GM18861 (cell line): Measurements from ENCODE around the gene APOBEC3G.
"Not testable (repeated sequence)": the region's sequence is repeated elsewhere in the genome, so short reads cannot be mapped to it uniquely, and the experiment has no call there.

ENCODE experiments used
- ATAC-seq: cut with Tn5 transposase; IDR thresholded peaks from one replicate; pipeline ENCODE4 v1.9.1; 2021; ENCODE audit not compliant: unreplicated experiment

The APOBEC3G gene

GRCh38 chr22:39066442-39067276, 10.4 kb upstream of the APOBEC3G start:
- ATAC-seq: not testable (repeated sequence)

DNA sequence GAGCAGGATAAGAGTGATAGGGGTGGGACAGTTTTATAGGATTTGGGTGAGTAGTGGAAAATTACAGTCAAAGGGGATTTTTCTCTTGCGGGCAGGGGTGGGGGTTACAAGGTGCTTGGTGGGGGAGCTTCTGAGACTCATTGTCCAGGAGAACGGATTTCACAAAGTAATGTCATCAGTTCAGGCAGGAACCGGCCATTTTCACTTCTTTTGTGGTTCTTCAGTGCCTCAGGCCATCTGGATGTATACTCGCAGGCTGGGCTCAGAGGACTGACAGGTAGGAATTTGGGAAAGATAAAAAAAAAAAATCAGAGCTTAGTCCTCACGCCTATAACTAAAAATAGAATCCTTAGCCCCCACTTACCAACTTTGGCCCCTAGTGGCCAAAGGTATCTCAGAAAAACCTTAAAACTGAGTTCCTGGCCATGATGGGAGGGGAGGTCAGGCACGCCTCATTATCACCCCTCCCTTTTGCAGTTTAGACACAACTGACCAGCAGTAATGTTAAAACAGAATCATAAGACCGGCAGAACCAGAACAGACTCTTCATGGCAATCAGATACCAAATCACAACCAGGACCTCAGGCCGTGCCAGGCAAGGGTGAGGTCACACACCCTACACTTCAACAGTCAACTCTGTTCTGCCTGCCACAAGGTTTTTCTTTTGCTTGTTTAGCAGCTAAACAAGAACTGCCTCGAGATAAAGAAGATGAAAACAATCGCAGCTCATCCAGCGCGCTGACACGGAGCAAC, 8.9 kb upstream of the APOBEC3G start:
- no peak for ATAC-seq

GRCh38 chr22:39070186-39070585, 6.9 kb upstream of the APOBEC3G start:
- ATAC-seq: no peak

DNA sequence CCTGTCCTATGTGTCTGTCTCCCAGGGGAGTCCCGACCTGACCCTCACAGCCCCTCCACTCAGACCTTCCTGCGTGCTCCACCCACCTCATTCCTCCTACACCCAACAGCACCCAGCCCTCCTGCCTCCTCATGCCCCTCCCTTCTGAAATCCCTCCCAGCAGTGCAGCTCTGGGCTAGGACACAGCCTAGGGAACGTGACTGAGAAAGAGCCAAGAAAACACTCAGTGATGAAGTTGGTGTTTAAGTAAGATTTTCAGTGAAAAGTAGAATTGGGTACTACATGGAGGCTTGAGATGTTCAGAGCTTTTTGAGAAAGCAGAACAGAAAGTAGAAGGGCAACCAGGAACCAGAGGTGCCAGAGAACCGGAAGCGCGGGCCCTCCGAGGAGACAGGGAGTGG, 4.5 kb upstream of the APOBEC3G start:
- ATAC-seq: peak; percentile 39

- no peak for ATAC-seq
These were observed 3.1 kb upstream of the APOBEC3G start for GRCh38 chr22:39073981-39074380.

- ATAC-seq: not testable (repeated sequence)
These were observed 685 bp upstream of the APOBEC3G start for GRCh38 chr22:39076155-39077025.

- ATAC-seq: not testable (repeated sequence)
These were observed 837 bp downstream of the APOBEC3G start for GRCh38 chr22:39077912-39078311.

DNA sequence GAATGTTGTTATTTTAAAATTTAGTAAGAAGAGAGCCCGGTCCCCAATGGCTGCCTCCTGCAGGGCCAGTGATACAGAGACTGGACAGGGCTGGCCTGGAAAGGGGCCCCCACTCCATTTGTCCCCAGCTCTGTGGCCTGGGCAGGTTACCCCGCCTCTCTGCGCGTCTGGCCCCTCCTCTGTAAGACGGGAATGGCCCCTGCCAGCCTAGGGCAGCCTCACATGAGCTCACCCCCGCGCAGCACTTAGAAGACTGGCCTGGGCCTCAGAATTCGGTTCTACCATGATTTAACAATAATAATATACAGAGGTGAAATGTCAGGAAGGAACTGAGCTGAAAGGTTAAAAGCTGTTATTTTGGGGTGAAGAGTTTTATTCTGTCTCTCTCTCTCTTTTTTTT, 1.3 kb downstream of the APOBEC3G start:
- ATAC-seq: no peak

GRCh38 chr22:39079054-39079637, 2.1 kb downstream of the APOBEC3G start:
- not testable (repeated sequence) for ATAC-seq

DNA sequence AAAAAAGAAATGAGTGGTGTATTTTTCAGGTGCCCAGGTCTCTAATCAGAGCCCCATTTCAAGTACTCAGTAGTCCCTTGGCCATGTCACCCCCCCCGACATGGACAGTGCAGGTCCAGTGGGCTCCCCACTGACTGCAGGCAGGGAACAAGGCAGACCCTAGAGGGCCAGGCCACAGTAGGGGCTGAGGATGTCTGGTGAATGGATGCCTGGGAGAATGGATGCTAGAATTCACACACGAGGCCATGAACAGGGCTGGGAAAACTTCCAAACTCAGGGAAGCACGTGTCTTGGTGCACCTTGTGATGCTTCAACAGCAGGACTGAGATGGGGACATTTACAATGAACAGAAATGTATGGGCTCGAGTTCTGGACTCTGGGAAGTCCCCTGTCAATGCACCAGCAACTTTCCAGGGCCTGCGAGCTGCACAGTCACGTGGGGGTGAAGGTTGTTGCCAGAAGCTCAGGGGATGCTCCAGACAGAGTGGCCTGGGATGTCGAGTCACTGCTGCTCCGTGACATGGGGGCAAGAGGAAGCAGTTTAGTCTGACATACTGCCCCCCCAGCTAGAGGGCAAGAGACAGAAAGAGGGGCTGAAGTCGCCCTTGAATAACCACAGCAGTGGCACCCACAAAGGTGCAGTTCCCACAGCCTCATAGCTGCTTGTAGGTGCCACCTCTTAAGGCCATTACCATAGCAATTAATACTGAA, 3.1 kb downstream of the APOBEC3G start:
- ATAC-seq: no peak

DNA sequence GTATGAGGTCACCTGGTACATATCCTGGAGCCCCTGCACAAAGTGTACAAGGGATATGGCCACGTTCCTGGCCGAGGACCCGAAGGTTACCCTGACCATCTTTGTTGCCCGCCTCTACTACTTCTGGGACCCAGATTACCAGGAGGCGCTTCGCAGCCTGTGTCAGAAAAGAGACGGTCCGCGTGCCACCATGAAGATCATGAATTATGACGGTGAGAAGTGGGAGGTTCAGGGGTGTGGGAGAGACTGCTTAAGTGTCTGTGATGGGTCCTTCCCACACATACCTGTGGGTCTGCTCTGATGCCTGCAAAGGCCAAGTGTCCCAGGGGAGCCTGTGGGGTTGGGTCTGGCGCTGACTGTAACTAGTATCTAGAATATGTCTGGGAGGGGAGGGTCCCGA, 3.9 kb downstream of the APOBEC3G start:
- ATAC-seq: no peak

- ATAC-seq: no peak
These were observed 4.5 kb downstream of the APOBEC3G start for GRCh38 chr22:39081598-39081997.

DNA sequence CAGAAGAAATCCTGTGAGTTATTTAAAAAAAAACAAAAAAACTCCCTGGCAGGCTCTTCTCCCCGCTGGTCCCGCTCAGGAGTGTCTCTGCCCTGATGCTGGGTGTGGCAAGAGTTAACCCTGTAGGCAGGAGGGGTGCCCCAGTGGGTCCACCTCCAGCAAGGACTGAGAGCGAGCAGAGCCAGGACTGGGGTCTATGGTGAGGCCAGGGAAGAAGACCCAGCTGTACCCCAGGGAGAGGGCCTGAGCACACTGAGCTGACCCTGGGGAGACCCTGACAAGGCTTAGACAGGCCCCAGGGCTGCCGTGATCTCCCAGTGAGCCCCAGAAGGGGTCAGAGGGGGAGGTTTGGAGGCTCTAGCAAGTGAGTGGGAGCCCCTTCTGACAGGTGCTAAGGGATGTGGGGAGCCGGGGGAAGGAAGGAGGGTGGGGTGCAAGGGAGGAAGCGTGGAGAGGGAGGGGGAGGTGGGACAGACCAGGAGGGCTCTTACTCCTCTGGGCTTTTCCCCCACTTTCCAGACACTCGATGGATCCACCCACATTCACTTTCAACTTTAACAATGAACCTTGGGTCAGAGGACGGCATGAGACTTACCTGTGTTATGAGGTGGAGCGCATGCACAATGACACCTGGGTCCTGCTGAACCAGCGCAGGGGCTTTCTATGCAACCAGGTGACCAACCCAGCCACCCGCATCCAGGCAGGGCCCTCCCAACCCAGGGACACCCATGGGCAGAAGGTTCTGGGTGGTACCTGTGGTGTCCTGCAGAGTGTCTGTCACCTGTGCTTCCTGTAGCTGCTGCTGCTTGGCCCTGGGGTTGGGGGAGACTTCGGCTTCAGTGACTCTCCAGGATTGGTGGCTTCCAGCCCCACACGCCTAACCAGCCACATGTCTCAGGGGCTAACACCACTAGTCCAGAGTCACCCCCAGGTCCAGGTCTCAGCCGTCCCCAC, 6.4 kb downstream of the APOBEC3G start:
- no peak for ATAC-seq

DNA sequence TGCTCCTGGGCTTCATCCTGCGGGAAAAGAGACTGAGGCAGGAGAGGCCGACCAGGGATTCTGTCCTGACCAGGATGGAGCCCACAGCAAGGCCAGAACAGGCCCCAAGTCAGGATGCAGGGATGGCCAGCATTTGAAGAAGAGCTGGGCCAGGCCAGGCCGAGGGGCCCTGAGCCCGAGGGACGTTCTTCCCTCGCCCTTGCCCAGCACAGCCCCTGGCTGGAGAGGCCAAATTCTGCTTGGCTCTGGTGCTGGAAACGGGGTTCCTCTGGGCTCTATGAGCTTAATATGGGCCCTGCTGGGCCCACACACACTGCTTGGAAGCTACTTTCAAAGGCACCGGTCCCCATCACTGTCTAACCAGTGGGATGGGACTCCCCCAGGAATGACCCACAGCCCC, 7.6 kb downstream of the APOBEC3G start:
- no peak for ATAC-seq

DNA sequence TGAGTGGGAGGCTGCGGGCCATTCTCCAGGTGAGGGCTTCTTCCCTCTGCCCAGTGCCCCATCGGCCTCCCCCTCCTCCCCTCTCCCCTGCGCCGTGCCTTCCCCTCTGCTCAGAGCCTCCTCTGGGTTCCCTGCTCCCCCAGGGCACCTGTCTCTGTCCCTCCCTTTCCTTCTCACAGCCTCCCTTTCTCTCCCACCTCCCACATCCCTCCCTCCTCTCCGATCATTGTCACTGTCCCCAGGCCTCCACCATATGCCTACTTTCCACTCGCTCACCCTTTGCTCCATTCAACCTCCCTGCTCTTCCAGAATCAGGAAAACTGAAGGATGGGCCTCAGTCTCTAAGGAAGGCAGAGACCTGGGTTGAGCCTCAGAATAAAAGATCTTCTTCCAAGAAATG, 10.0 kb downstream of the APOBEC3G start:
- no peak for ATAC-seq

DNA sequence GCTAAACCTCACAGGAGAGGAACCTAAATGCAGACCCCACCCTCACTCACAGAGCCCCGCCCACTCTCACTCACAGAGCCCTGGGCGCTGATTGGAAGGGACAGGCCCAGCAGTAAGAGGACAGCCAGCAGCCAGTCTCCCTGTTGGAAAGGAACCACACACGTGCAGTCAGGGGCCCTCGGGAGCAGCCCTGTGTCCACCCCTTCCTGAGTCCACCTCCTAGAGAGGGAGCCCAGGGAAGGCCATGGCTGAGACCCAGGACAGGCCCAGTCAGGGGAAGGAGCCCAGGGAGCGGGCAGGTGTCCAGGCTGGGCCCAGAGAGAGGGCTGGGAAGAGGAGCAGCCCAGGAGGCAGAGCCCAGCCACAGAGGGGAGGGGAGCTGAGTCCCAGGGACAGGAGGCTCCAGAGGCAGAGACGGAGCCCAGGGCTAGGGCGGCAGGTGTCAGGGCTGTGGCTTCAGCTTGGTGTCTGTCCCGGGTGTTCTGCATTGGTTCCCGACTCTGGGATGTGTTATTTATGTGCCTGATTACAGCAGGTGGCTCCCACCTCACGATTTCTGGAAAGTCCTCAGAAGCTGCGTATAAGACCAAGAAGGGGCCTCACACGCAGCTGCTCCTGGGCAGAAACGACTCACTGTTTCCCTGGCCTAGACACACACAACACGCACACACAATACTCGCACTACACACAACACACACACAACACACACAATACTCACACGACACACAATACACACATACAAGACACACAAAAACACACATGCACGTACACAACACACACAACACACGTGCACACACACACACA, 11.0 kb downstream of the APOBEC3G start:
- ATAC-seq: no peak

DNA sequence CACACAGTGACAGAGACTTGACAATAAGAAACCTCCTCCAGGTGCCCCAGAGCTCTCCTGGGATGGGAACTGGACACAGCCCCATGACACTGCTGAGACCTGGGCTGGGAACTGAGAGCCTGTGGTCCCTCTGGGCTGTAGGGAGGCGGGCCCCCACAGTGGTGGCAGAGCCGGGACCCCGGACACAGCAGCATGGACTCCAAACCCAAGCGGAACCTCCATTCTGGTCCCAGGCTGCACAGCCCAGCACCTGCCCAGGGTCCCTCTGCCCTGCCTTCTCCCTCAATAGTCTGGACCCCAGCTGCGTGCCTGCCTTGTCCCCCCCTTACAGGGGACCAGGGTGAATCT, 11.6 kb downstream of the APOBEC3G start:
- no peak for ATAC-seq

DNA sequence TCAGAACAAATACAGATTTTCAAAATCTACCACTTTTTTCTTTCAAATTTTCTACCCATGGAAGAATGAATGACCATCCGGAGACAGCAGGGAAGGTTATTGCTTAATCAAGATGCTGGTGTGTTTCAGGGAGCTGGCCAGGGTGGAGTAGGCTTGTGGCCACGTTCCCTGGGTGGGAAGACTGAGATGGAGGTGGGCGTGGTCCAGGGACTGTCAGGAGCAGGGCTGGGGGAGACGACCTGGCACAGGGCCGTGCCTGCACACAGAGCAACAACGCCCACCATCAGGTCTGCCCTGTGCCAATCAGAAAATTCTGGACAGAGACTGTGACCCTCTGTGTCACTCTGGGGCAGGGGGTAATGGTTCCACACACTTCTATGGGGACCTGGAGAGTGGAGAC, 12.9 kb downstream of the APOBEC3G start:
- ATAC-seq: no peak
